Fibroblast of lung (primary cell): ENCODE results near the gene TEAD3. TPM values are rescaled to one million over a fixed set of nuclear protein-coding genes. Genes with fewer than 3 reads are reported as not detected.

Experiments
- DNase-seq, 2 donors: peaks; one replicate each; pipeline versions ENCODE4 v3.0.0 to v3.0.0-alpha.2; 2010; ENCODE audit warnings: low read depth in 2 of 2
- H2AFZ ChIP-seq: 2 replicates; pipeline ENCODE4 v1.5.1; 2012; ENCODE audit warnings: low read length, control low read depth, inconsistent platforms
- H3K27ac ChIP-seq: 2 replicates; pipeline ENCODE4 v1.5.1; 2011; ENCODE audit warnings: low read length, control low read depth; ENCODE audit not compliant: insufficient read depth
- H3K27me3 ChIP-seq: 2 replicates; pipeline ENCODE4 v1.5.1; 2011; ENCODE audit warnings: mild to moderate bottlenecking, low read length; ENCODE audit not compliant: control insufficient read depth, insufficient read depth
- H3K36me3 ChIP-seq: 2 replicates; pipeline ENCODE4 v1.5.1; 2011; ENCODE audit warnings: low read length; ENCODE audit not compliant: control insufficient read depth, insufficient read depth
- H3K4me1 ChIP-seq: 2 replicates; pipeline ENCODE4 v1.5.1; 2011; ENCODE audit warnings: low read length; ENCODE audit not compliant: control insufficient read depth, insufficient read depth; ENCODE audit errors: extremely low read depth
- H3K4me2 ChIP-seq: 2 replicates; pipeline ENCODE4 v1.5.1; 2011; ENCODE audit warnings: low read length, control low read depth; ENCODE audit not compliant: insufficient read depth; ENCODE audit errors: extremely low read depth
- H3K4me3 ChIP-seq, 4 experiments: fragments of 200-600 bp in 1 of 4; sonication (generic) in 1 of 4; replicated peaks in 1 of 4; 2 replicates each; pipeline ENCODE4 v1.5.1; 2011 to 2016; ENCODE audit warnings: low read length in 4 of 4, low read depth in 3 of 4, mild to moderate bottlenecking in 3 of 4, control low read depth in 2 of 4, inconsistent platforms in 1 of 4, mixed read lengths in 1 of 4; ENCODE audit not compliant: insufficient read depth in 1 of 4; ENCODE audit errors: control extremely low read depth in 1 of 4
- H3K79me2 ChIP-seq: 2 replicates; pipeline ENCODE4 v1.5.1; 2012; ENCODE audit warnings: mild to moderate bottlenecking, low read length, inconsistent platforms; ENCODE audit not compliant: control insufficient read depth, insufficient read depth
- H3K9ac ChIP-seq: 2 replicates; pipeline ENCODE4 v1.5.1; 2011; ENCODE audit warnings: mild to moderate bottlenecking, low read length, control low read depth; ENCODE audit not compliant: insufficient read depth
- H3K9me3 ChIP-seq: 2 replicates; pipeline ENCODE4 v1.5.1; 2012; ENCODE audit warnings: low read depth, low read length; ENCODE audit not compliant: control insufficient read depth, insufficient read depth
- H4K20me1 ChIP-seq: 2 replicates; pipeline ENCODE4 v1.5.1; 2011; ENCODE audit warnings: low read length; ENCODE audit not compliant: control insufficient read depth, insufficient read depth; ENCODE audit errors: extremely low read depth
- CTCF ChIP-seq, 2 donors: IDR thresholded peaks in 1 of 2; conservative IDR thresholded peaks in 1 of 2; 1 replicate in 1 of 2; 2 replicates in 1 of 2; pipeline ENCODE4 v1.5.1; 2011 to 2012; ENCODE audit warnings: low read length in 2 of 2, control low read depth in 1 of 2, inconsistent platforms in 1 of 2, low read depth in 1 of 2, mild to moderate bottlenecking in 1 of 2
- EZH2 ChIP-seq: IDR thresholded peaks from 2 replicates; pipeline ENCODE4 v1.5.1; 2012; ENCODE audit warnings: low read length, control low read depth, mild to moderate bottlenecking; ENCODE audit errors: missing control alignments
- polyA plus RNA-seq, 2 donors: library from polyadenylated mRNA; depleted of rRNA in 1 of 2; stranded (reverse) in 1 of 2; unstranded in 1 of 2; fragments of >200 nt; gene quantifications; 2 replicates each; pipeline ENCODE4 v1.2.1, GENCODE V29; 2011 to 2012; ENCODE audit warnings: missing spikeins in 1 of 2
- total RNA-seq: library from RNA; depleted of rRNA; stranded (reverse); fragments of >200 nt; gene quantifications from 2 replicates; pipeline ENCODE4 v1.2.1, GENCODE V29; 2014

Gene TEAD3
- total and polyA plus RNA-seq, 2 donors (not counting 1 experiment from before 2014, with no cell fraction given) = 9.6 to 26.7 TPM

- Histone ChIP-seq H3K9ac (no peak overlapping the region), H3K4me1 (peaks cover 7% of the 10 kb centered on the region), H3K4me2 (no peak overlapping the region), H3K79me2 (peaks cover 4% of the 10 kb centered on the region), H3K9me3 (no peaks in the 10 kb centered on the region), H3K27me3 (no peaks in the 10 kb centered on the region), H3K36me3 (peaks cover 30% of the 10 kb centered on the region), H3K4me3 (no peak overlapping the region), H3K27ac (no peak overlapping the region), H4K20me1 (peaks cover 2% of the 10 kb centered on the region), H2AFZ (no peak overlapping the region)
- no peak for DNase-seq
- TF ChIP-seq CTCF (conservative IDR thresholded peaks at IDR 0.05 in 1 of 2, IDR thresholded peaks at IDR 0.05 in 1 of 2; ENCODE audit: low read depth in 1 of 2, low read length in 2 of 2) (no peak), EZH2 (no peak)
Observed at GRCh38 chr6:35475573-35475972, 21.3 kb downstream of the TEAD3 start.

DNA sequence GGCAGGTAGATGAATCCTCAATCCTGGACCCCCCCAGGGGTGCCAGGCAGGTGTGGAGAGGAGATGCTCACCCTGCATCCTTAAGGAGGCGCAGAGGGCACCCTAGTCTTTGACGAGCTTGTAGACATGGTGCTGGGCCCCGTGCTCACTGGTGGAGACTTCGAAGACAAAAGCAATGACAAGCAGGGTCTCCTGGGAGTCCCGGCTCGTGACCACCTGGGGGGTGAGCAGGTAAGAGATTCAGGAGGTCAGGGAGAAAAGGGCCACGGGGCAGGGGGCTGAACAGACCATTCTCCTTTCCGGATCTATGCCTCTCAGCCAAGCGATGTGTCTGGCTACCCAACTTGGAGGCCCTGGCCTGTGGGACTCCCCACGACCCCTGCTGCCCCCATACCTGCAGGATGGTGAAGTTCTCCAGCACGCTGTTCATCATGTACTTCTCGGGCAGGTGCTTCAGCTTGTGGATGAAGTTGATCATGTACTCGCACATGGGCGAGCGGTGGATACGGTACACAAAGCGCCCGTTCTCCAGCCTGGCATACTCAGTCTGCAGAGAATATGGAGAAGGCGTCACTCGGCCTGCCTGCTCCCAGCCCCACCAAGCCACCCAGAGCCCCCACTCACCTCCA is 21.8 kb downstream of the TEAD3 start:
- no peak for DNase-seq
- no peak overlapping the region for H2AFZ ChIP-seq
- peaks cover 10% of the 10 kb centered on the region for H3K4me1 ChIP-seq
- peaks cover 33% of the 10 kb centered on the region for H3K36me3 ChIP-seq
- TF ChIP-seq EZH2 (no peak), CTCF (conservative IDR thresholded peaks at IDR 0.05 in 1 of 2, IDR thresholded peaks at IDR 0.05 in 1 of 2; ENCODE audit: low read depth in 1 of 2, low read length in 2 of 2) (no peak)
- H3K9me3 ChIP-seq = no peaks in the 10 kb centered on the region
- H3K27me3 ChIP-seq = no peaks in the 10 kb centered on the region
- no peak overlapping the region for H3K9ac ChIP-seq
- H4K20me1 ChIP-seq = peaks cover 5% of the 10 kb centered on the region
- peaks cover 9% of the 10 kb centered on the region for H3K79me2 ChIP-seq
- no peak overlapping the region for H3K4me3 ChIP-seq
- H3K4me2 ChIP-seq = no peak overlapping the region
- H3K27ac ChIP-seq = no peak overlapping the region

- Histone ChIP-seq H3K79me2 (peaks cover 17% of the 10 kb centered on the region), H3K4me3 (no peak overlapping the region), H3K27me3 (no peaks in the 10 kb centered on the region), H3K4me1 (peaks cover 10% of the 10 kb centered on the region), H3K36me3 (peaks cover 38% of the 10 kb centered on the region), H2AFZ (no peak overlapping the region), H4K20me1 (peaks cover 9% of the 10 kb centered on the region), H3K9me3 (no peaks in the 10 kb centered on the region), H3K4me2 (no peak overlapping the region), H3K9ac (no peak overlapping the region), H3K27ac (no peak overlapping the region)
- DNase-seq = no peak
- no peak for TF ChIP-seq EZH2
- TF ChIP-seq CTCF (conservative IDR thresholded peaks at IDR 0.05 in 1 of 2, IDR thresholded peaks at IDR 0.05 in 1 of 2; ENCODE audit: low read depth in 1 of 2, low read length in 2 of 2) = no peak
Observed at GRCh38 chr6:35474131-35474941, 22.5 kb downstream of the TEAD3 start.
